Measurements from ENCODE around the gene ADGRD1.

ADGRD1 gene

GRCh38 chr12:131093971-131094830, 140.5 kb downstream of the ADGRD1 start:
- no peak for DNase-seq

GRCh38 chr12:131094831-131095805, 141.4 kb downstream of the ADGRD1 start:
- no peak for DNase-seq

- DNase-seq = no peak
Observed at GRCh38 chr12:131095826-131096680, 142.3 kb downstream of the ADGRD1 start.

GRCh38 chr12:131096681-131097181, 143.0 kb downstream of the ADGRD1 start:
- no peak for DNase-seq

DNA sequence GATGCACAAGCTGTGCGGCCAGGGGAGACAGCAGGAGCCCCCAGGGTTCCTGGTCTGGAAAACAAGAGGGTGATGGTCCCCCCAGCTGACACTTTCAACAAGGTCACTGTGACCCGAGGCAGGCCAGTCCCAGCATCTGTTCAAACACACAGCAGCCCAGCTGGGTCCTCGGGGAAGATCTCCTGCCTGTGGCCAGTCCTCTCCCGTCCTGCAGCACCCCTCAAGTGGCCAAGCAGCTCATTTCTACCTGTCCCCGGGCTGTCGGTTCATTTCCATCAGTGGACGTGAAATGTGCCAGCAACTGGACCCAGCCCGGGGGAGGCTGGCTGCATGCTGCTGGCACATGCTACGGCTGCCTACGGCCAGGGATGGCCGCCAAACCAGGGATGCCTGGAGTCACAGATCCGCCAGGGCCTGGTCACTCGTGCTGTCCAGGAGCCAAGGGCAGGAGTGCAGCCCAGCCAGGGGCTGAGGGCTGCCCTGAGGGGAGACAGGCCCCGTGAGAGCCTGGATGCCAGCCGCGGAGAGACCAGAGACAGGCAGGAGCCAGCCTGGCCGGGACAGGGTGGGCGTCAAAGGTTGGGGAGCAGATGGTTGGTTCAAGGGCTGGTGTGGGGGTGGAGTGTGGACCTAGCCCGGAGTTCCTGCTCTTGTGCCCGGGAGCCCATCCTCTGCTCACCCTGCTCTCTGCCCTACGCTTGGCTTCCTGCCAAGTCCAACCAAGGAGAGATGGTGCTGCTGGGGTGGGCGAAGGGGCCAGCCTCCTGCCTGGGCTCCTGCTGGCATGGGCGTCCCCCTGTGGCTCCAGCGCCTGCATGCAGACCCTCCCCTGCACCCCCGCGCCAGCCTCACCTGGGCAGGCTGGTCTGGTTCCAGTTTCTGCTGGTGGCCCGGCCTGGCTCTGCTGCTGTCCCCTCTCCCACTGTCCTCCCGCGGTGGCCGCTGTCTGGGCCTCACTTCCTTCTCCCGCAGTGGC, 143.8 kb downstream of the ADGRD1 start:
- DNase-seq = no peak

GRCh38 chr12:131098178-131098981, 144.7 kb downstream of the ADGRD1 start:
- DNase-seq = no peak

DNA sequence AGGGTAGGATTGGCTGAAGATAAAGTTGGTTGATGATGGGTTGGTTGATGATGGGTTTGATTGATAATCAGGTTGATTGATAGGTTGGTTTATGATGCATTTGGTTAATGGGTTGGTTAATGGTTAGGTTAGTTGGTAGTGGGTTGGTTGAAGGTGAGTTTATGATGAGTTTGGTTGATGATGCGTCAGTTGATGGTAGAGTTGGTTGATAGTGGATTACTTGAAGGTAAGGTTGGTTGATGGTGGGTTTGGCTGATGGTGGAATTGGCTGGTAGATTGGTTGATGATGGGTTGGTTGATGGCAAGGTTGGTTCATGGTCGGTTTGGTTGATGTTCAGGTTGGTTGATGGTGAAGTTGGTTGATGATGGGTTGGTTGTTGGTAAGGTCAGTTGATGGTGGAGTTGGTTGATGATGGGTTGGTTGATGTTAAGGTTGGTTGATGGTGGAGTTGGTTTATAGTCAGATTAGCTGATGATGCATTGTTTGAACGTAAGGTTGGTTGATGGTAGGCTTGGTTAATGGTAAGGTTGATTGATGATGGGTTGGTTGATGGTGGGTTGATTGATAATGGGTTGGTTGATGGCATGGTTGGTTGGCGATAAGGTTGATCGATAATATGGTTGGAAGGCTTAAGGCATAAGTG, 146.4 kb downstream of the ADGRD1 start:
- DNase-seq = no peak

- no peak for DNase-seq
Observed at GRCh38 chr12:131101006-131101405, 147.3 kb downstream of the ADGRD1 start.

DNA sequence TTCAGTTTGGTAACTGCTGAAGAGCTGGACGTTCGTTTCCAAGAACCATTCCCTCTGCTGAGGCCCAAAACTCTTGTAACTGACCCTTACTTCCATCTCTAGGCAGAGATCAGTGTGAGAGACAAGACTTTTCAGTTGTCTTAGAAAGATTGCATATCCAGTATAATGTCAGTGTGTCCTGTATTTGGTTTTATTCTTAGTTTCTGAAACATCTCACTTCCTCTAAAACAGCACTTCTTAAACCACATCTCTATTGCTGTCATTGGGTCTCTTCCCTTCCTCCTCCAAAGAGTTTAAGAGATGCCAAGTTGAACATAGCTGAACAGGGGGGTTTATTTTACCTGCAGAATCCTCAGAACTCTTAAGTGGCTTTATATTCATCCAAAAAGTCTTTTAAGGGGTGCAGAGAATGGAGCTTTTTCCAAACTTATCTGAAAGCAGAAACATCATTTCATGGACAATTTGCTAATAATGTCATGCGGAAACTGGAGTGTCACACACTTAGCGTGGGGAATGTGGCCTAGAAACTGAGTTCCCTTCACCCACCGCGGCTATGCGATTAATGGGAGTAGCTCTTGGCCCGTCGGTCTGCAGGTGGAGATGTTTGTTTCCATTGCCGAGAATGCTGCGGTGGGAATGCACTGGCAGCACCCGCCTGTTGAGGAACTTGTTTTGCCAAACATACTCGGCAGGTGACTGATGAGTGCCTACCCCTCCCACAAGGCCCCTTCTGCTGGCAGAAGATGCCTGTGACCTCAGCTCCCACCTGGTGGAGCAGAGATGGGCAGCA, 148.2 kb downstream of the ADGRD1 start:
- no peak for DNase-seq

- DNase-seq = no peak
Observed at GRCh38 chr12:131102493-131102931, 148.8 kb downstream of the ADGRD1 start.

DNA sequence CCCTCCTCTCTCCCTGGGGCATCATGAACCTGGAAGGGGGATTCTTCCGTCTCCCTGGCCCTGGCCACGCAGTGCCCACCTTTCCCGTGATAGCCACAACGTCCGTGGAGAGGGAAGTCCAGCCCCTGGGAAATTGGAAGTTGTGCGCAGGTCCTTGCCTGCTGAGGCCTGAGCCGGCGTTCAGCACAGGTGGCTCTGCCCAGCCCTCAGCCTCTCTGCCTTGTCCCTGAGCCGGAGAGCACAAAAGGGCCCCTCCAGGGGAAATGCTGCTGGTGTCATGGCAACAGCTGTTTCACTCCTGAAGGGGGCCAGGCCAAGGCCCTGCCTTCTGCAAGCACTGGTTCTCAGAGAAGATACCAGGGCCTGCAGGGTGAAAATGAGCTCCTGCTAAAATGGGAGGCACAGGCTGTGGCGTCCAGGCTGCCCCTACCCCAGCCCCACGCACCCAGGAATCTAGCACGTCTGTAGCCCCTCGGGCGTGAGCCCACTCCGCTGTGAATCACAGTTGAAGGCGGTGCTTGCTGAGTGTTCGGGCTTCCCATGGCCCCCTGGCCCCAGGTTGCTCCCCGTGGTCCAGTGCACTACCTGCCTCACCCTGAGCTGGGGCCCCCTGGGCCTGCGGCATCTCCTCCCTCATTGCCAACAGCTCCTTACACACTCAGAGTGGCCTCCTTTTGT, 149.4 kb downstream of the ADGRD1 start:
- DNase-seq = no peak

DNA sequence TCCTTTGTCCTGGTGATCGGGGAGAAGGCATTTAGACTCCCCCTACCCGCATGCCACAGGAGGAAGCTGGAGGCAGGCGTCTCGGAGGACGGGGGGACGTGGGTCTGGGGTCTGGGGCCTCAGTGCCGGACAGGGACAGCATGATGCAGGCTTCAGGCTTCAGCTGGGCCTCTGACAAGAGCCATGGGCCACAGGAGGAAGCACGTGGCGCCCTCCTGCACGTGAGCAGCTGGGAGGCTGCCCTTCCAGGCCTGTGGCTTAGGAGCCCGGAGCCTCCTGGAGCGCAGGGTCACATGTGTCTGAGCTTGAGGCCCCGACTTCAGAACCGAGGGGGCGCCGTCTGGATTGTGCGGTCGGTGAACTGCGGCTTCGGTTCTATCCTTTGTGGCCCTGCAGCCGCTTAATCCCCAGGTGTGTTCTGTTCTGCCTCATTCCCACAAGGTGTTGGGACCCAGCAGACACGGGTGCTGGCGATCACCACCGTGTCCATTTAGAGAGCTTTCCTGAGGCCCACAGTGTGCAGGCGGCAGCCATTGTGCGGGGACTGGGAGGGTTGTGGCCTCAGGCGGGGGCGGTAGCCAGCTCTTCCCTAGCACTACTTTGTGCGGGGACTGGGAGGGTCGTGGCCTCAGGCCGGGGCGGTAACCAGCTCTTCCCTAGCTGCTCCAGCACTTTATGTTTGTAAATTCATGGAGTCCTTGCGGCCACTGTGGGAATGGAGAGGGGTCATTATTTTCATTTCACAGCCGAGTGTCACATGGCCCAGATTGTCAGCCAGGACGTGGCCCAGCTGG, 150.2 kb downstream of the ADGRD1 start:
- DNase-seq = no peak

GRCh38 chr12:131104463-131105350, 151.0 kb downstream of the ADGRD1 start:
- peak; percentile 74 for DNase-seq

DNA sequence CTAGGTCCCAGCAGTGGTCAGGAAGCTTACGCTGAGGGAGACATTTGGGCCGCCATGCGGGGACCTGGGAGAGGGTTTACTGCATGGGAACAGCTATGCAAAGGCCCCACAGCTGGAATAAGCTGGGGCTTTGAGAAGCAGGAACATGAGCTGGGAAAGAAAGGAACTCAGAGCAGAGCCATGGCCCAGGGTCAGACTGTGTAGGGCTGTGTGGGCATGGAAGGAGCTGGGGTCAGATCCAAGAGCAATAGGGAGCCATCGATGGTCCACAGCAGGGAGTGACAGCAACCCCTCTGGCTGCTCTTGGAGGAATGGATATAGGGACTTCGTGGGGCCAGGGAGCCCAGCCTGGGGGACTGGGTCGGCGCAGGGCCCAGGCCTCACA, 151.6 kb downstream of the ADGRD1 start:
- DNase-seq = no peak

DNA sequence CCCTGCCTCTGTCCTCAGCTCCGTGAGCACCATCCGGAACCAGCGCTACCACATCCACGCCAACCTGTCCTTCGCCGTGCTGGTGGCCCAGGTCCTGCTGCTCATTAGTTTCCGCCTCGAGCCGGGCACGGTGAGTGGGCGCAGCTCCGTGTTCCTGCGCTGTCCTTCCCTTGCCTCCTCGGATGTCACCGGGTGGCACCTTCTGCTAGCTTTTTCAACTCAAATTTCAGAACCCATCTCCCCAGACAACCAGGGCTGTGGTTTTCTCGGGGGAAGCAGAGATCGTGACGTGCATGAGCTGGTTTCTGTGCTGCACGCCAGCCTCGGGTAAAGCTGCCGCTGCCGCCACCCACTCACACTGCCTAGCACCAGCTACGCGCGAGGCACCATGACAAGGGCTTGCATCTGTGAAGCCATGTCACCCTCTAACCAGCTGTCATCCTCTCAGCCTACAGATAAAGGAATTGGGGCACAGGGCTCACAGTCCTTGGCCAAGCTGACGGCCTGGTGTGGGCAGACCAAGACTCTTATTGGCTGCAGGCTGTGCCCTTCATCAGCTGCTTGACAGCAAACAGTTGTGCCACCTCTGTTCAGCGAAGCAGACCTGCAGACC, 152.1 kb downstream of the ADGRD1 start:
- no peak for DNase-seq

Measured in hematopoietic multipotent progenitor cell treated with erythropoietin and hydrocortisone succinate and interleukin-3 and kit ligand, for 8 days (in vitro differentiated cells).